ENCODE data around the gene SPESP1.
A peak's percentile ranks its signal among the peaks of the same experiment; 100 is the strongest.

The SPESP1 gene

GRCh38 chr15:68930268-68931022 lies at the start of gene SPESP1:
Gene SPESP1, plus strand, starts transcription at chr15:68930525. Its CDS starts 129 bp downstream, at chr15:68930654.
- peak in 31 of 42 donors; percentile 4 to 84 (median 54) for DNase-seq
- intact Hi-C loops (cut with DNase I): no loop called here

GRCh38 chr15:68885070-68885469 lies 45.3 kb upstream of the SPESP1 start:
- no peak for DNase-seq
- intact Hi-C loops (cut with DNase I): no loop called here

- intact Hi-C loops (cut with DNase I): no loop called here
- DNase-seq: no peak
Observed at GRCh38 chr15:68887120-68887519, 43.2 kb upstream of the SPESP1 start.

- intact Hi-C loops (cut with DNase I): no loop called here
- no peak for DNase-seq
Observed at GRCh38 chr15:68887819-68888218, 42.5 kb upstream of the SPESP1 start.

GRCh38 chr15:68888419-68888818 lies 41.9 kb upstream of the SPESP1 start:
- DNase-seq: no peak
- intact Hi-C loops (cut with DNase I): no loop called here

GRCh38 chr15:68894208-68894607 lies 36.1 kb upstream of the SPESP1 start:
- no peak for DNase-seq
- intact Hi-C loops (cut with DNase I): no loop called here

GRCh38 chr15:68896178-68896577 lies 34.1 kb upstream of the SPESP1 start:
- intact Hi-C loops (cut with DNase I): no loop called here
- DNase-seq: no peak

- DNase-seq: no peak
Observed at GRCh38 chr15:68897016-68897415, 33.3 kb upstream of the SPESP1 start.

GRCh38 chr15:68900027-68900426 lies 30.3 kb upstream of the SPESP1 start:
- intact Hi-C loops (cut with DNase I): no loop called here
- no peak for DNase-seq

More at GRCh38 chr15:68897016-68897415, 33.3 kb upstream of the SPESP1 start:
- intact Hi-C loops (cut with DNase I): no loop called here

- intact Hi-C loops (cut with DNase I): no loop called here
- no peak for DNase-seq
Observed at GRCh38 chr15:68907396-68907923, 22.9 kb upstream of the SPESP1 start.

GRCh38 chr15:68909601-68910100 lies 20.7 kb upstream of the SPESP1 start:
- no peak for DNase-seq
- intact Hi-C loops (cut with DNase I): no loop called here

- intact Hi-C loops (cut with DNase I): no loop called here
- no peak for DNase-seq
Observed at GRCh38 chr15:68910341-68910740, 20.0 kb upstream of the SPESP1 start.

GRCh38 chr15:68910816-68911215 lies 19.5 kb upstream of the SPESP1 start:
- no peak for DNase-seq
- intact Hi-C loops (cut with DNase I): no loop called here

- intact Hi-C loops (cut with DNase I): loop anchor here (5.0 kb wide), 1 partner anchor 375 kb away; no protein-coding TSS in a partner anchor
Observed at GRCh38 chr15:68921926-68922325, 8.4 kb upstream of the SPESP1 start.

GRCh38 chr15:68924866-68925560 lies 5.3 kb upstream of the SPESP1 start:
- peak; percentile 75 to 93 (median 87) for DNase-seq
- intact Hi-C loops (cut with DNase I): loop anchor here (5.0 kb wide), 1 partner anchor 378 kb away; no protein-coding TSS in a partner anchor

More at GRCh38 chr15:68921926-68922325, 8.4 kb upstream of the SPESP1 start:
- no peak for DNase-seq

GRCh38 chr15:68933001-68933400 lies 2.7 kb downstream of the SPESP1 start:
- DNase-seq: no peak
- intact Hi-C loops (cut with DNase I): no loop called here

GRCh38 chr15:68934341-68934740 lies 4.0 kb downstream of the SPESP1 start:
- intact Hi-C loops (cut with DNase I): no loop called here
- DNase-seq: no peak

GRCh38 chr15:68935400-68935937 lies 5.1 kb downstream of the SPESP1 start:
- intact Hi-C loops (cut with DNase I): no loop called here
- DNase-seq: no peak

GRCh38 chr15:68939501-68939900 lies 9.2 kb downstream of the SPESP1 start:
- intact Hi-C loops (cut with DNase I): no loop called here
- peak in 15 of 42 donors; percentile 8 to 70 (median 26) for DNase-seq

GRCh38 chr15:68951813-68952212 lies 21.5 kb downstream of the SPESP1 start:
- DNase-seq: no peak
- intact Hi-C loops (cut with DNase I): no loop called here
